Measurements from ENCODE around the gene DPP6. TPM values are rescaled to one million over a fixed set of nuclear protein-coding genes. Genes with fewer than 3 reads are reported as not detected.

DPP6 gene
- total RNA-seq, 1 donor from 2014 or later = 0.39 TPM

DNA sequence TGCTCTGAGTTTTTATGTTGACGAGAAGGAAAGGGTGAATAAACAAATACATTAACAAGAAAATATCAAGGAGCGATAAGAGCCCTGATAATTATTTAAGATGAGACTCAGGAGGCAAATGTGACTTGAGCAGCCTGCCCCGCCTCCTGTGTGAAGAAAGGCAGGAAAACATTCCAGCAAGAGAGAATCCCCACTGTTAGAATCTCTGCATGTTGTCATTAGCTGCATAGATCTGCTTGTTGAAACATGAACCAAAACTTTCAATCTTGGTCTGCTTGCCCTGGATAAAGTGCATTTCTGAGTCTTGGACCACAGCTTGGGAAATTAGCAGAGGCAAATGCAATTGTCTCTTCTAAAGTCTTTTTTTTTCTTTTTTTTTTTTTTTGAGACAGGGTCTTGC, 120.0 kb downstream of the DPP6 start:
- H3K4me3 Mint-ChIP-seq = no peak overlapping the region
- DNase-seq (ENCODE audit: low spot score) = peak; percentile 15
- Histone ChIP-seq H3K79me2 (ENCODE audit: low read depth) (no peaks in the 10 kb centered on the region), H3K36me3 (no peaks in the 10 kb centered on the region), H3K27ac (no peak overlapping the region), H2AFZ (replicated peaks) (no peak overlapping the region), H3K9me3 (ENCODE audit: low read depth) (no peaks in the 10 kb centered on the region), H3K4me2 (no peak overlapping the region), H3K4me3 (no peak overlapping the region), H3F3A (ENCODE audit: low read depth) (peaks cover 13% of the 10 kb centered on the region), H3K9ac (no peak overlapping the region), H3K27me3 (no peaks in the 10 kb centered on the region), H4K20me1 (ENCODE audit: low read depth) (no peaks in the 10 kb centered on the region), H3K4me1 (peaks cover 18% of the 10 kb centered on the region)
- H3K27me3 Mint-ChIP-seq (ENCODE audit: insufficient read depth, low read depth) = no peaks in the 10 kb centered on the region
- peaks cover 26% of the 10 kb centered on the region for H3K4me1 Mint-ChIP-seq
- H3K9me3 Mint-ChIP-seq = no peaks in the 10 kb centered on the region
- H3K36me3 Mint-ChIP-seq = no peaks in the 10 kb centered on the region
- no peak for TF ChIP-seq EZH2phosphoT487 (IDR thresholded peaks at IDR 0.05)
- TF ChIP-seq EZH2 (IDR thresholded peaks at IDR 0.05) = no peak
- TF ChIP-seq CTCF (IDR thresholded peaks at IDR 0.05) = no peak
- no peak overlapping the region for H3K27ac Mint-ChIP-seq

DNA sequence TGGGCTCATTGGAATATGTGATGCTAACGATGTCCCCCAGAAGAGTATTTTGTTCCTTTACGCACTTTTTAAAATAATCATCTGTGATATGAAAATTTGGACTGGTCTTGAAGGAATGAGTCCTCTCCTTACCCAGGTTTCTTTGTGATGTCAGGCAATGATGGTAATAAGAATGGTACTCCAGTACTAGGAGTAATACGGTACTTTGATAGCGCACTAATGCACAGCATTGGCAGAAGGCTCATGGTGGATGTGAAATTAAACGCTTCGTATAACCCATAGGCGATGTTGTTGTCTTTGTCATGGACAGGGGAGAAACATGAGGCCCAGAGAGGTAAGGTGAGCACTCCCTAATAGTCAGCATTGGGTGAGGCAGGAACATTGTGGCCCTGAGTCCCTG, 125.4 kb downstream of the DPP6 start:
- no peaks in the 10 kb centered on the region for H3K9me3 ChIP-seq (ENCODE audit: low read depth)
- Mint-ChIP-seq H3K4me1 (peaks cover 18% of the 10 kb centered on the region), H3K4me3 (no peak overlapping the region), H3K27me3 (ENCODE audit: insufficient read depth, low read depth) (no peaks in the 10 kb centered on the region), H3K36me3 (no peaks in the 10 kb centered on the region), H3K9me3 (no peaks in the 10 kb centered on the region), H3K27ac (no peak overlapping the region)
- no peak overlapping the region for H3K9ac ChIP-seq
- H3K79me2 ChIP-seq (ENCODE audit: low read depth) = no peaks in the 10 kb centered on the region
- H3K4me2 ChIP-seq = no peak overlapping the region
- TF ChIP-seq CTCF (IDR thresholded peaks at IDR 0.05) (no peak), EZH2phosphoT487 (IDR thresholded peaks at IDR 0.05) (no peak), EZH2 (IDR thresholded peaks at IDR 0.05) (no peak)
- DNase-seq (ENCODE audit: low spot score) = no peak
- H4K20me1 ChIP-seq (ENCODE audit: low read depth) = no peaks in the 10 kb centered on the region
- peaks cover 16% of the 10 kb centered on the region for H3K4me1 ChIP-seq
- no peak overlapping the region for H2AFZ ChIP-seq (replicated peaks)
- H3K27ac ChIP-seq = no peak overlapping the region
- H3K36me3 ChIP-seq = no peaks in the 10 kb centered on the region
- H3K4me3 ChIP-seq = no peak overlapping the region
- no peaks in the 10 kb centered on the region for H3K27me3 ChIP-seq
- peaks cover 11% of the 10 kb centered on the region for H3F3A ChIP-seq (ENCODE audit: low read depth)

DNA sequence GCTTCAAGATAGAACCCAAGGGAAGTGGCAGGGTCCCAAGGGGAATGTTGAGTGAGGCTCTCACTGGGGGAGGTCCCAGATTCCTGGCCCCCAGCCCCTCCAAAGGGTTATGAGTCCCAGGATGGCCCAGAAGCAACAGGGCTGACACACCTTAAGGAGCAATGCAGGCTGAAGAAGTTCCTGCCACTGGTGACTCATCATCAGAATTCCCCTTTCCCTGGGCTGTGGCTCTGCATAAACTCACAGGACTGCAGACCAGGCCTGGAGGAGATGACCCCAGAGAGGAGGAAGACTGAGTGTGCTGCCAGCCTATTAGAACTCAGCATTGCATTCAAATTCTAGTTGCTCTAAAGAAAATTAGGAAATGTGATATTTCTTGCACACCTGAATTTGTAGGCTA, 126.7 kb downstream of the DPP6 start:
- Histone ChIP-seq H4K20me1 (ENCODE audit: low read depth) (no peaks in the 10 kb centered on the region), H3K4me1 (peaks cover 17% of the 10 kb centered on the region), H3K36me3 (no peaks in the 10 kb centered on the region), H3K9me3 (ENCODE audit: low read depth) (no peaks in the 10 kb centered on the region), H3K79me2 (ENCODE audit: low read depth) (no peaks in the 10 kb centered on the region), H3K9ac (no peak overlapping the region), H3K27me3 (peaks cover 10% of the 10 kb centered on the region), H3K4me3 (no peak overlapping the region), H2AFZ (replicated peaks) (no peak overlapping the region), H3F3A (ENCODE audit: low read depth) (peaks cover 11% of the 10 kb centered on the region), H3K4me2 (no peak overlapping the region), H3K27ac (no peak overlapping the region)
- H3K27ac Mint-ChIP-seq = no peak overlapping the region
- TF ChIP-seq EZH2phosphoT487 (IDR thresholded peaks at IDR 0.05) (no peak), EZH2 (IDR thresholded peaks at IDR 0.05) (no peak)
- H3K36me3 Mint-ChIP-seq = no peaks in the 10 kb centered on the region
- peaks cover 14% of the 10 kb centered on the region for H3K4me1 Mint-ChIP-seq
- no peak for DNase-seq (ENCODE audit: low spot score)
- H3K4me3 Mint-ChIP-seq = no peak overlapping the region
- no peaks in the 10 kb centered on the region for H3K27me3 Mint-ChIP-seq (ENCODE audit: insufficient read depth, low read depth)
- H3K9me3 Mint-ChIP-seq = no peaks in the 10 kb centered on the region

DNA sequence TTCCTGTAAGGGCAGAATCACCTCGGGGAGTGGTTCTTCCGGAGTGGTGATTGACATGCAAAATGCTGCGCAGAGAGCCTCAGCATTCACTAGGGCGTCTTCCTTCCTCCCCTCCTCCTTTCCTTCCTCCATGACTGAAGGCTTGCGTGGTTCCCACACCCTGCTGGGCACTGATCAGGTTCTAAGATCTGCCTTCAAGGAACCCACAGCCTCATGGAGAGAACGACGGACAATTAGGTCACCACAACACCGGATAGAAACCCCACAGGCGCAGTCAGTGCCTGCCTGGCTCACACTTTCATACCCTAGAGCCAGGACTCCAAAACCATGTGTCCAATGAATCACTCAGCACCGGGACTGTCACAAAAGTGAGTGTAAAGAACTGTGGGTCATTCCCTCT, 131.3 kb downstream of the DPP6 start:
- DNase-seq (ENCODE audit: low spot score) = no peak
- Histone ChIP-seq H3K4me3 (no peak overlapping the region), H3K4me1 (peaks cover 36% of the 10 kb centered on the region), H3K27me3 (peaks cover 14% of the 10 kb centered on the region), H3K9me3 (ENCODE audit: low read depth) (no peaks in the 10 kb centered on the region), H3K79me2 (ENCODE audit: low read depth) (no peaks in the 10 kb centered on the region), H2AFZ (replicated peaks) (peak overlapping the region; percentile 77), H3F3A (ENCODE audit: low read depth) (peaks cover 17% of the 10 kb centered on the region), H3K4me2 (peak overlapping the region; percentile 65), H3K27ac (no peak overlapping the region), H4K20me1 (ENCODE audit: low read depth) (no peaks in the 10 kb centered on the region), H3K9ac (no peak overlapping the region), H3K36me3 (no peaks in the 10 kb centered on the region)
- H3K9me3 Mint-ChIP-seq = no peaks in the 10 kb centered on the region
- peaks cover 24% of the 10 kb centered on the region for H3K4me1 Mint-ChIP-seq
- TF ChIP-seq EZH2phosphoT487 (IDR thresholded peaks at IDR 0.05) (no peak), CTCF (IDR thresholded peaks at IDR 0.05) (no peak), EZH2 (IDR thresholded peaks at IDR 0.05) (no peak)
- H3K27ac Mint-ChIP-seq = no peak overlapping the region
- H3K36me3 Mint-ChIP-seq = no peaks in the 10 kb centered on the region
- peaks cover 2% of the 10 kb centered on the region for H3K27me3 Mint-ChIP-seq (ENCODE audit: insufficient read depth, low read depth)
- no peak overlapping the region for H3K4me3 Mint-ChIP-seq

Measured in neural progenitor cell (in vitro differentiated cells).